Measurements from ENCODE around the gene MGAT4A.

DNA sequence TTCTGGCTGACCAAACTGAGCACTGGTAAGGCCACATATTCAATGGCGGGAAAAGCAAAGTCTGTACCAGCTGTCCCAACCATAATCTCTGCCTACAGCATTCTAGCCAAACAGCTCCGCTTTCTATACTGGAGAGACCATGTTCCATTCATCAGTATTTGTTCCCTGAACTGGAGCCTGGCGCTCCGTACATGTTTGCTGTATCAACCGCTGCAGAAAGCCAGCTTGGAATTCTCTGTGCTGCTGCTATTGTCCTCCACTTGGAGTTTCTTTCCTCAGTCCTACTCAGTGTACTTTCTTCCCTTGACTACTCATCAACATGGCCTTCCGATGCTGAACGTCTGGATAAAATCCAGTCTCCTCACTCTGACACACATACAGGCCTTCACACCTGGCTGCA is 124.5 kb downstream of the MGAT4A start:
- TF ChIP-seq ZNF565 (CRISPR knock-in tag; conservative IDR thresholded peaks at IDR 0.05; ENCODE audit: low read depth), result no peak
- TF ChIP-seq GLIS3 (CRISPR knock-in tag; IDR thresholded peaks at IDR 0.05), result no peak
- no peak for TF ChIP-seq ZFP3 (CRISPR knock-in tag; IDR thresholded peaks at IDR 0.05)
- TF ChIP-seq TCF4 (CRISPR knock-in tag; IDR thresholded peaks at IDR 0.05; ENCODE audit: borderline replicate concordance), result no peak
- TF ChIP-seq ZNF8 (CRISPR knock-in tag; IDR thresholded peaks at IDR 0.05), result no peak
- no peak for TF ChIP-seq ESRRG (CRISPR knock-in tag; IDR thresholded peaks at IDR 0.05)
- TF ChIP-seq, protein P1, sequence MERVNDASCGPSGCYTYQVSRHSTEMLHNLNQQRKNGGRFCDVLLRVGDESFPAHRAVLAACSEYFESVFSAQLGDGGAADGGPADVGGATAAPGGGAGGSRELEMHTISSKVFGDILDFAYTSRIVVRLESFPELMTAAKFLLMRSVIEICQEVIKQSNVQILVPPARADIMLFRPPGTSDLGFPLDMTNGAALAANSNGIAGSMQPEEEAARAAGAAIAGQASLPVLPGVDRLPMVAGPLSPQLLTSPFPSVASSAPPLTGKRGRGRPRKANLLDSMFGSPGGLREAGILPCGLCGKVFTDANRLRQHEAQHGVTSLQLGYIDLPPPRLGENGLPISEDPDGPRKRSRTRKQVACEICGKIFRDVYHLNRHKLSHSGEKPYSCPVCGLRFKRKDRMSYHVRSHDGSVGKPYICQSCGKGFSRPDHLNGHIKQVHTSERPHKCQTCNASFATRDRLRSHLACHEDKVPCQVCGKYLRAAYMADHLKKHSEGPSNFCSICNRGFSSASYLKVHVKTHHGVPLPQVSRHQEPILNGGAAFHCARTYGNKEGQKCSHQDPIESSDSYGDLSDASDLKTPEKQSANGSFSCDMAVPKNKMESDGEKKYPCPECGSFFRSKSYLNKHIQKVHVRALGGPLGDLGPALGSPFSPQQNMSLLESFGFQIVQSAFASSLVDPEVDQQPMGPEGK (CRISPR knock-in tag; IDR thresholded peaks at IDR 0.05; ENCODE audit: borderline replicate concordance), result no peak
- no peak for TF ChIP-seq ZFP30 (CRISPR knock-in tag; IDR thresholded peaks at IDR 0.05)
- TF ChIP-seq ISL1 (CRISPR knock-in tag; IDR thresholded peaks at IDR 0.05), result no peak
- TF ChIP-seq TOX (CRISPR knock-in tag; IDR thresholded peaks at IDR 0.05; ENCODE audit: borderline replicate concordance), result no peak
